Measurements from ENCODE around the gene NDUFS8.

Gene NDUFS8

DNA sequence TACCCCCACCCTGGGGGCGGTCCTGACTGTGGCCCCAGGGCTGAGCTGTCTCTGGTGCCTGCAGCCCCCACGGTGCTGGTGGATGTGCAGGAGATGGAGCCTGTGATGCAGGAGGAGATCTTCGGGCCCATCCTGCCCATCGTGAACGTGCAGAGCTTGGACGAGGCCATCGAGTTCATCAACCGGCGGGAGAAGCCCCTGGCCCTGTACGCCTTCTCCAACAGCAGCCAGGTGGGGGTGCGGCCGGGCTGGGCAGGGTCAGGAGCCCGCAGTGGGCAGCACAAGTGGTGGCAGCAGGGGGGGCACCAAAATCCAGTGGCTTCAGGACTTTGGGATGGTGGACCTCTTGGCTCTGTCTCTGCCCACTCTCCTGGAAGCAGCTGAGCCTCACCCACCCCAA, 8.0 kb upstream of the NDUFS8 start:
- no peak overlapping the region for H3K4me3 ChIP-seq (ENCODE audit: low read depth, low read length)
- no peak for TF ChIP-seq CTCF (IDR thresholded peaks at IDR 0.05; ENCODE audit: low read depth, low read length)

DNA sequence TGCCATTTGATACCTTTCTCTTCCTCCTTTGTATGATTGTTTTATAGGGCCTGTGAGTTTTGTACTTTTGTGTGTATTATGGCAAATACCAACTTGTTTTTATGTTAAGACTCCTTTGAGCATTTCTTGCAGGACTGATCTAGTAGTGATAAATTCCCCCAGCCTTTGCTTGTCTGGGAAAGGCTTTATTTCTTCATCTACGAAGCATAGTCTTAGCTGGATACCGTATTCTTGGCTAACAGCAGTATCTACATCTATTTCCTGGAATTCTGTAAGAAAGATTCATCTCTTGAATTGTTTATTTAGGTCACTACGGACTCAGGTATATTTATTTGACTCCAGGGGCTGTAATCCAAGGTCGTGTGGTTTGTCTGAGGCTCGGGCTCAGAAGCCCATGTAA, 6.0 kb upstream of the NDUFS8 start:
- TF ChIP-seq CTCF (IDR thresholded peaks at IDR 0.05; ENCODE audit: low read depth, low read length): no peak
- H3K4me3 ChIP-seq (ENCODE audit: low read depth, low read length): no peak overlapping the region

DNA sequence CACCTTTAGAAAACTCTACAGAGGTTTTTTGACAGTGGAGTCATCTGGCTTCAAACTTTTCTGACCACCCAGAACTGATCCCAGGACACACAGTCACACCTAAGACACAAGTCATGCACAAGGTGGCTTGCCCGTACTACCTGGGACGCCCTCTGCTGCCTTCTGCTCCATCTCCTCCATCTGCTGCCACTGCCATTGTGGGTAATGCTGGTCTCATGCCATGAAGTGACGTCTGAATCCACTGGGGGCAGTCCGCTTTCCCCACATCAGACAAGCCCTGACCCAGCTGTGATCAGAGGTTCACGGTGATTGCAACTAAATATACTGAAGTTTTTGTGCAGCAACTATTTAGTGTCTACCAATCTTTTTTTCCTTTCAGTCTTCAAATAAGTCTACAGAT, 5.4 kb upstream of the NDUFS8 start:
- H3K4me3 ChIP-seq (ENCODE audit: low read depth, low read length): no peak overlapping the region
- no peak for TF ChIP-seq CTCF (IDR thresholded peaks at IDR 0.05; ENCODE audit: low read depth, low read length)

DNA sequence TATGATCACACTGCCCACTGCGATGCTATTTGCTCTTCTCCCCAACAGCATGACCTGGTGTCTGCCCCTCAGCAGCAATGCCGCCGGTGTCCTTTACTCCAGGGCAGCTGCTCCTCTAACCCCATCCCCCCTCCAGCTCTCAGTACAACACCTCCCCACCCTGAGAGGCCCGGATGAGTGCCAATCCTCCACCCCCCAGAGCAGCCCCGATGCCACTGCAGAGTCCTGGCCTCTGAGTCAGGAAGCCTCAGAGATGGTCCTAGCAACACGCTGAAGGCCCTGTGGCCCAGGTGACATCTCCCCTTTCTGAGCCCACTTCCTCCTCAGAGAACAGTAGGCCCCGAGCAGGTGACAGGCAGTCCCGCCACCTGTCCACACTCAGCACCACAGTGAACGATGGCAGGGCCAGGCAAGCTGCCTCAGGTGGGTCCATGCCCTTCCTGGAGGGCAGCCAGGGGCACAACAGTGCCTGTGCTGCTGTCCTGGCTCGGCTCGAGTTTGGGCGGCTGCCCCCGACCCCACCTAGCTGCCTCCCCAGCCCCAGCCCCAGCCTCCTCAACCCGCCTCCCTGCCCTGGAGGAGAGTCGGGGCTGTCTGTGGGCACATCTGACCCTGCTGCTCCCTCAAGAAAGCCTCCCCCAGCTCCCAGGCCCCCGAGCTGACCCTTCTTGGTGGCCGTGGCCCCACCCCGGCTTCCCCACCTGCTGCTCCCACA, 3.9 kb upstream of the NDUFS8 start:
- no peak for TF ChIP-seq CTCF (IDR thresholded peaks at IDR 0.05; ENCODE audit: low read depth, low read length)
- no peak overlapping the region for H3K4me3 ChIP-seq (ENCODE audit: low read depth, low read length)

- no peak overlapping the region for H3K4me3 ChIP-seq (ENCODE audit: low read depth, low read length)
- no peak for TF ChIP-seq CTCF (IDR thresholded peaks at IDR 0.05; ENCODE audit: low read depth, low read length)
These were observed 2.8 kb upstream of the NDUFS8 start for GRCh38 chr11:68027667-68028066.

- H3K4me3 ChIP-seq (ENCODE audit: low read depth, low read length): no peak overlapping the region
- no peak for TF ChIP-seq CTCF (IDR thresholded peaks at IDR 0.05; ENCODE audit: low read depth, low read length)
These were observed 1.5 kb upstream of the NDUFS8 start for GRCh38 chr11:68028802-68029545.

DNA sequence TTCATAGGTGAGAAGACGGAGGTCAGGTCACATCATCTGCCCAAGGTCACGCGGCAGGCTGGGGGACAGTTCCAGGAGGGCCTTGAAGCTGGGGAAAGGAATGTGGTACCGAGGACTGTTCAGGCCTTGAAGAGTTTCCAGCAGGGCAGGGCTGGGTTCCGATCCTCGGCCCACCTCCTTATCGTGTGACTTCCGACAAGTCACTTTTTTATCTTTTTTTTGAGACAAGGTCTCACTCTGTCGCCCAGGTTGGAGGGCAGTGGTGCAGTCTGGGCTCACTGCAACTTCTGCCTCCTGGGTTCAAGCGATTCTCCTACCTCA, 623 bp downstream of the NDUFS8 start:
- no peak for TF ChIP-seq CTCF (IDR thresholded peaks at IDR 0.05; ENCODE audit: low read depth, low read length)
- peak overlapping the region; percentile 87 for H3K4me3 ChIP-seq (ENCODE audit: low read depth, low read length)
